GM18873 (cell line): ENCODE data around the gene PAK6.

Experiments used
- ATAC-seq: cut with Tn5 transposase; IDR thresholded peaks from one replicate; pipeline ENCODE4 v1.9.1; 2021; ENCODE audit warnings: mild to moderate bottlenecking, moderate library complexity, moderate number of reproducible peaks; ENCODE audit not compliant: unreplicated experiment, low FRiP score

PAK6 gene

GRCh38 chr15:40254452-40254851, 15.6 kb downstream of the PAK6 start:
- ATAC-seq: no peak

- ATAC-seq: no peak
Observed at GRCh38 chr15:40255033-40255432, 16.2 kb downstream of the PAK6 start.

GRCh38 chr15:40256638-40257235, 17.9 kb downstream of the PAK6 start:
- no peak for ATAC-seq

GRCh38 chr15:40257656-40258450, 19.0 kb downstream of the PAK6 start:
- ATAC-seq: no peak

GRCh38 chr15:40258544-40258943, 19.7 kb downstream of the PAK6 start:
- ATAC-seq: no peak

GRCh38 chr15:40259021-40259420, 20.2 kb downstream of the PAK6 start:
- ATAC-seq: no peak

- ATAC-seq: no peak
Observed at GRCh38 chr15:40263024-40263754, 24.3 kb downstream of the PAK6 start.

- ATAC-seq: no peak
Observed at GRCh38 chr15:40264321-40265153, 25.7 kb downstream of the PAK6 start.

GRCh38 chr15:40265355-40265754, 26.5 kb downstream of the PAK6 start:
- no peak for ATAC-seq

- no peak for ATAC-seq
Observed at GRCh38 chr15:40265875-40266274, 27.0 kb downstream of the PAK6 start.

- ATAC-seq: no peak
Observed at GRCh38 chr15:40266828-40267304, 28.0 kb downstream of the PAK6 start.

GRCh38 chr15:40267670-40268069, 28.8 kb downstream of the PAK6 start:
- ATAC-seq: no peak

GRCh38 chr15:40269604-40270003, 30.7 kb downstream of the PAK6 start:
- ATAC-seq: no peak

- no peak for ATAC-seq
Observed at GRCh38 chr15:40270246-40270995, 31.6 kb downstream of the PAK6 start.

GRCh38 chr15:40271685-40272484, 33.0 kb downstream of the PAK6 start:
- no peak for ATAC-seq

GRCh38 chr15:40272485-40273056, 33.7 kb downstream of the PAK6 start:
- ATAC-seq: no peak

GRCh38 chr15:40273428-40273827, 34.6 kb downstream of the PAK6 start:
- no peak for ATAC-seq
